GM21737 (cell line): Measurements from ENCODE around the gene KCNE2.

Experiments used
- ATAC-seq: cut with Tn5 transposase; IDR thresholded peaks from one replicate; pipeline ENCODE4 v1.9.1; 2021; ENCODE audit warnings: mild to moderate bottlenecking, moderate library complexity; ENCODE audit not compliant: unreplicated experiment

Gene KCNE2, protein sequence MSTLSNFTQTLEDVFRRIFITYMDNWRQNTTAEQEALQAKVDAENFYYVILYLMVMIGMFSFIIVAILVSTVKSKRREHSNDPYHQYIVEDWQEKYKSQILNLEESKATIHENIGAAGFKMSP

DNA sequence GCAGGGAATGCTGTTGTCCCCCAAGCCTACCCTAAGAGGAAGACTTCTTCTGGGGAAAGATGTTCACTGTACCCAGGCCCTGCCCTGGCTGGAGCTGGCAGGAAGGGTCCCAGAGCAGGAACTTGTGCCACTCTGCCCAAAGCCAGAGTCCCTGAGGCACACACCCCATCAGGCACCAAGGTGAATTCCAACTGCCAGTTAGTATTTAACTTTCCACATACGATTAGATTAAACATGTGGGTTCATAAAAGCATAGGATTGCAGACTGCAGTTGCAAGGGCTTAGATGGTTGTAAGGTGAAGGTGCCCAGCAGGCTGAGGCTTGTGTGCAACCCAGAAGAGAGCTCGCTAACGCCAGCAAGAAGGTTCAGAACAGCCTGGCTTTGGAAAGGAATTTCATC, at the start of gene KCNE2:
Gene KCNE2, plus strand, starts transcription at position 274 of the 400 bp plus-strand sequence. CDS start 6,473 bp downstream, outside the sequence.
- ATAC-seq, result no peak

DNA sequence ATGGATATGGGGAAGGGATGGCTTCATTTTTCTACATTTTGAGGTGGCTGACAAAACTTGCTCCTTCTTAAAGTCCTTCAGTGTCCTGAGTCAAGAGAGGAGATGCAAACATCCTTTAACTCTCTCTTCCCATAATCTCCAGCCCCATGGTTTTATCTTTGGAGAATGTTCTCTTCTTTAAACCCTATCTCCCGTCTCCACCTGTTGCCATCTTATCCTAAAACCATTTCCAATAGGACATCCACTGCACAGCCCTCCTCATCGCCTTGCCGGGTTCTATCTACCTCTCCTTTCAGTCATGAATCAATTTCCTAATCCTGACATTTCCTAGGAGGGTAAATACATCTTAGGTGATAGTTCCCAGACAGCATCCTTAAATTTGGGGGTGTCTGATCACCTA, 44.2 kb upstream of the KCNE2 start:
- ATAC-seq, result no peak

DNA sequence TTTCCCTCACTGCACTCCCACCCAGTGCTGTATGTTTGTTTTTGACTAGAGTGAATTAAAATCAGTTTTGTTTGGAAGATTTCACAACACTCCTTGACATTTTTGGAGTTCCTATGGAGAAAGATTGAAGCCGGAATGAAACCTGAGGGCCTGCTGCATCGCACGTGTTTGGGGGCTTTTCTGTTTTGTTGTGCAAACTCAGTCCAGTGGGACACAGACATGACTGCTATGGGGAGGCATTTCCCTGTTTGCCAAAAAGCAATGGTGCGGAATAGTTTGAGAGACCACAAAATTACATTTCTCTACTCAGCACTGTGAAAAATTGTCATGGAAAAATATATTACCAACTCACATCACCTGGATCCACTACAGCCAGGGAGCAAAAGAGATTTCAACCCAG, 43.8 kb upstream of the KCNE2 start:
- ATAC-seq, result no peak

DNA sequence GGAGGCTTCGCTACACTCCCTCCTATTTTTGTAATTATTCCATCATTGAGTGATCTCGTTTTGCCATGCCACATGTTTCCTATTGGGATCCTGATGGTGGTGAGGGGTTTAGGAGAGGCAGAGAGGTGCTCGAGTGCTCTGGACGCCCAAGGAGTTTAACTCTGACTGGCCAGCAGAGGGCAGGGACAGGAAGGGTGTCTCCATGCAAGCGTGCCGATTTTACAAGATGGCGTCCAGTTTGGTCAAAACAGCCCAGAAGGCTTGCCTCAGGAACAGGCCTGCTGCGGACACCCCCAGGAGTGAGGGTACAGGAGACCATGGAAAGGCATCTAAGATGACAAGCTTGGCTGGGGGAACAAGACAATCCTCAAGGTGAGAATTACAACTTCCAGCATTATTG, 33.8 kb upstream of the KCNE2 start:
- no peak for ATAC-seq

DNA sequence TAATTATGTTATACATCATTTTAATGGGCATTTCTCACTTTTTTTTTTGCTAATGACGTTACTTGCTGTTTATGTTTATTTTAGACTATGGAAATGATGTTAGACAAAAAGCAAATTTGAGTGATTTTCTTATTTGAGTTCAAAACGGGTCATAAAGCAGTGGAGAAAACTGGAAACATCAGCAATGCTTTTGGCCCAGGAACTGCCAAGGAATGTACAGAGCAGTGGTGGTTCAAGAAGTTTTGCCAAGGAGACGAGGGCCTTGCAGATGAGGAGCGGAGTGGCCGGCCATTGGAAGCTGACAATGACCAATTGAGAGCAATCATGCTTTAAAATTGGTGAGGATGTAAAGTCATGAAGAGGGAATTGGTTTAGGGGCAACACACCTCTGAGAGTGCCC, 32.1 kb upstream of the KCNE2 start:
- ATAC-seq, result no peak

DNA sequence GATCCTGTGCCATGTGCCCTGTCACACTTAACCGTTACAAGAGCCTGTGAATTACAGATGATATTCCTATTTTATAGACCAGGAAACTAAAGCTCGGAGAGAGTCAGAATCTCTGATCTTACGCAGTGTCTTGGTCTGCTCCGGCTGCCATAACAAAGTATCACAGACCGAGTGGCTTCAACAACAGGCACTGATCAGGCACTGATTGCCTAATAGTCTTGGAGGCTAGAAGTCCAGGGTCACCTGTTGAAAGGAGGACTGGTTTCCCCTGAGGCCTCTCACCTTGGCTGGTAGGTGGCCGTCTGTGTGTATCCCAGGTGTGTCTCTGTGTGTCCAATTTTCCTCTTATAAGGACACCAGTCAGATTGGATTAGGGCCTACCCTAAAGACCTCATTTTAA, 31.5 kb upstream of the KCNE2 start:
- ATAC-seq, result no peak

DNA sequence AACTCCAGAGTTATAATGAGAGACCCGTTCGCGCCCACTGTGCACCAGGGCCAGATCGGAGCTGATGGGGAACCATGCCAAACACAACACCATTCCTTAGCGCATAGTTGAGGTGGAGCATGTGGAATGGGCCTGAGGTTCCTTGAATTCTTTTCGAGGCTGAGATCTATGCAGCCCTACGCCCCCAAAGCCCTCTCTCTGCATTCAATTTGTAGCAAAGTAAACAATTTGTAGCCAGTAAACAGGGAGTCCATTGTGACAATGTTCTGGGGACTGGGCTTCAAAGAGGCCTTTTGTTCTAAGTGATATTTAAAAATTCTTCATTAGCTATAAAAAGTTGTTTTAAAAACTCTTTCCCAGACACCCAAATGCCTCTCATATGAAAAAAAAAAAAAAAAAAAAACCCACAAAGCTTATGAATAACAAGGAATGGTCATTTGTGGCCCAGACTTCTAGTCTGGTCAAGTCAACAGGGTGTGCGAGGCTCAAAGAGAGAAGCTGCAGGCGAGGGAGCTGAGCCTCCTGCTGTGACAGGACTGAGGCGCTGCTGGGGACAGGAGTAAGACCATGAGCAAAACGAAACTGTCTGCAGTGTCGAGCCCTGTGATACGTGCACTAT, 30.6 kb upstream of the KCNE2 start:
- ATAC-seq, result no peak

DNA sequence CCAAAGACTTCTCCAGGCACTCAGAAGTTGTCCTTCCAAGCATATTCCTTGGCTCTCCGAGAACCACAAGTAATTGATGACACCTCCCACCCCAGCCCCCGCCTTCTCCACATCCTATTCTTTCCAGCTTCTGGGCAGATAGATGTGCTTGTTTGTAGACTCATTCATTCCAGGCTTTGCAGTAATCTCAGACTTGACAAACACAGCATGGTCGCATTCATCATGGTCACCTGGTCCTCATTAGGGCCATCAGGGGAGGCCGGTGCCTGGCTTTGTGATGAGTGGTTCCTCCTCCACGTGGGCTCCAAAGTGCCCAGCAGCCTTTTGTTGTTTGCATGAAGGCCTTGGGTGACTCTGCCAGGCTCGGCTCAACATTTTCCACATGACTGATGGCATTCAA, 28.5 kb upstream of the KCNE2 start:
- no peak for ATAC-seq

DNA sequence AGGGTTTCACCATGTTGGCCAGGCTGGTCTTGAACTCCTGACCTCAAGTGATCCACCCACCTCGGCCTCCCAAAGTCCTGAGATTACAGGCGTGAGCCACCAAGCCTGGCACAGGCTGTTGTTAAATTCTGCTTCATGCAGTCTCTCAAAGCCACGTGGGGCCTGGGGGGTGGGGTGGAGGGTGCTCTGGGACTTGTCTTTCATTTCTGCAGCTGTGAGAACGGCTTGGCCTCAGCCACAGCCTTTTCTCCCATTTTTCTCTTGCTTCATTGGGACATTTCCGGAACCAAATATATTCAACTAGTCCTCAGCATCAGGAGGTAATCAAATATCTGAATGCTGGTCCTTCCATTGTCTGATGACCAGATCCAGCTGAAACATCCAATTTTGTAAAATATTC, 27.6 kb upstream of the KCNE2 start:
- ATAC-seq, result no peak

DNA sequence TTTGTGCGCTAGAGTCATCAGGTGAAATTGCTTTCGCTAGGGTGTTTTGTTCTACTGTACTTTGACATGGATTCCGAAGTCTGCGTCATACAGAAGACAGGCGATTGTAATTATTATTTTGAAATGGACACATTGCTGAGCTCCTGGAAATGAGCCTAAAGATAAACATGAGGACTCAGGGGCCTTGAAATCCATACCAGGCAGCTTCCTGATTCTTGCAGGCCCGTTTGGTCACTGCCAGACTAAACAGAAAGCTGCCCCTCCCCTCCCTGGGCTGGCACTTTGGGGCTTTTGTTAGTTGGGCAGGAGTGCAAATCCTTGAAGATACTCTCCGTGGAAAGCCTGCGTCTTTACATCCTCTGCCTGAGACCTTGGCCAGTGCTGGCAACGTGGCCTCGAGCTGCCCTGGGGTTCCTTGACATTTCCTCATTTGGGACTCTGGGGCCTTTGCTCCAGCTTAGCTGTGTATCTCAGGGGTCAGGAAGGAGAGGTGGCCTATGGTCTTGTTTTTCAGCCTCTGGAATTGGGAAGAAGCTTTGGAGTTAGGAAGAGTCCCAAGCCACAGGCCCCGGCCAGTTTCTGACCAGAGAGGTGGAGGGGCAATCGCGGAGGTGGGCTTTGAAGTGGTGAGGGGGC, 26.9 kb upstream of the KCNE2 start:
- ATAC-seq, result no peak

DNA sequence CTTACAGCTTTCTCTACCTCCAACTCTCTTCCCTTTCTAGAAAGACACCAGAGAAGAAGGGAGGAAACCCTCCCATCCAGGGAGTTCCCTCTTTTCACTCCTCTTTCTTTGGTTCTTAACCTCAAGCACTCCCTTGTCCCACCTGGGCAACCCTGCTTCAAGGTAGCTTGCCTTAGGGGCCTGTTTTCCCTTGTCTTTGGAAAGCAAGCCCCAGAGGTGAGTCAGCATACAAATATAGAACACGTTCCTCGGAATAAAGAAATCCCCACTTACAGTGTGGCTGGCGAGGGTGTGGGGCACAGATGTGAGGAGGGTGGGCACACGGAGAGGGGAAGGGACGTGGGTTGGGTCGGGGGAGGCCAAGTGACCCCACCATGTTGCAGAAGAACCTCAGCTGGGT, 26.1 kb upstream of the KCNE2 start:
- ATAC-seq, result no peak

DNA sequence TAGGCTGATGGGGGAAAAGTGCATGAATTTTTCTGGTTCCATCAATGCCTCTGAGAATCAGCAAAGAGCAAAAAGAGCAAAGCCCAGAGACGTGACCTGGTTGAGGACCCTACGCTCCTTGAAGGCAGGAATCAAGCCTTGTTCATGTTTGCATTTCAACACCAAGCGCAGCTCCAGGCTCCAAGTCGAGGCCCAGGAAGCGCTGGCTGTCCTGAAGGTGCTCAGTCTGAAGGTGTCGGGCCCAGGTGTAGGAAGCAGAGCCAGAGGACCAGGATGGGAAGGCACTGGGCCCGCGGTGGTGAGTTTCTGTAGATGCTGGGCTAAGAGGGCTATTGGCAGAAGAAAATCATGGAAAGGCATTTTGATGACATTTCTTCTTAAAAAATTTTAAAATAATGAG, 25.6 kb upstream of the KCNE2 start:
- ATAC-seq, result no peak

DNA sequence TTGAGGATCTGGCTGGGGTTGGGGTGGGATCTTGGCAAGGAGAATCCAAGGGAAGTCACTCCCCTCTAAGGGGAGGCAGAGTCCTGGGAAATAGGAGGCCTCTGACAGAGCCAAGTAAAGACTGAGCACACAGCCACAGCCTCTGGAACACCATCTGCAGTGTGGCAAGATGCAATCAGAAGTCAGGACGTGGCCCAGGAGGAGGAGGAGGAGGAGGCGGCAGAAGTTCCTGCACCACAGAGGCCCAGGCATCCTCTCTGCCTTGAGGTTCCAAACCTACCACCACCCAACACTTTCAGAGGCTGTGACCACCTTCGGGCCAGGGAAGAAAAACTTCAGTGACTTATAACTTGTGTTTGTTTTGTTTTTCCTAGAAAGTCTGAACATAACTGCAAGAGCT, 23.7 kb upstream of the KCNE2 start:
- ATAC-seq, result no peak

DNA sequence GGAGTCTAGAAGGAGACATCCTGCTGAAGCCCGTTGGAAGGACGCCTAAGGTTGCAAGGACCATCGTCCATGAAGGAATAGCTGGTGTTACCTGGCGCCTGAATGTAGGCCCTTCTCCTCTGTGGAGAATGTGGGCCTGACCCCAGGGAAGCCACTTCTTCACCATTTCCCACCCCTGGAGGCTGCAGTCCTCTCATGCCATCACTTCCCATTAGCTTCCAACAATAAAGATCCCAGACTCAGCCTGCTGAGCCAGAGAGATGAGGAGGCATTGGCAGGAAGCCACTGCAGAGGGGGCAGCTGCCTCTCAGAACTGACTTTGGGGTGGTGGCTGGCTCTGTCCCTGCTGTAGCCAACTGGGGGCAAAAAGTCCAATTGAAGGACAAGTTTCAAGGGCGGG, 21.3 kb upstream of the KCNE2 start:
- ATAC-seq, result no peak

DNA sequence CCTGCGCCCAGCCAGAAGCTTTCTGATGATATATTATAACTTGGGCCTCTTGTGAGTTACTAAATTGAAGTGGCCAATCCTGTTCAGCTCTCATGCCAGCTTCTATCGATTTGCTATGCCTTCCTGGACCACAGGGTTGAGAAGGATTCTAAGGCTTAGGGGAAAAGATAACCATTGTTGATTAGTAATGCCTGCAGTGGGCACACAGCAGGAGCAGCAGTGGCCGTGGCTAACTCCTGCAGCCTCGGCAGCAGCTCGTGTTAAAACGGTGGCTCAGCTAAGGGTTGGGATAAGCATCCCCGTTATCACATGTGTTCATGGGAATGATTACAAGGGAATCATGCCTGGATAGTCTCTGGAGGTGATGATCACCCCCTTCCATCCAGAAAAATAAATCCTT, 20.5 kb upstream of the KCNE2 start:
- ATAC-seq, result no peak

DNA sequence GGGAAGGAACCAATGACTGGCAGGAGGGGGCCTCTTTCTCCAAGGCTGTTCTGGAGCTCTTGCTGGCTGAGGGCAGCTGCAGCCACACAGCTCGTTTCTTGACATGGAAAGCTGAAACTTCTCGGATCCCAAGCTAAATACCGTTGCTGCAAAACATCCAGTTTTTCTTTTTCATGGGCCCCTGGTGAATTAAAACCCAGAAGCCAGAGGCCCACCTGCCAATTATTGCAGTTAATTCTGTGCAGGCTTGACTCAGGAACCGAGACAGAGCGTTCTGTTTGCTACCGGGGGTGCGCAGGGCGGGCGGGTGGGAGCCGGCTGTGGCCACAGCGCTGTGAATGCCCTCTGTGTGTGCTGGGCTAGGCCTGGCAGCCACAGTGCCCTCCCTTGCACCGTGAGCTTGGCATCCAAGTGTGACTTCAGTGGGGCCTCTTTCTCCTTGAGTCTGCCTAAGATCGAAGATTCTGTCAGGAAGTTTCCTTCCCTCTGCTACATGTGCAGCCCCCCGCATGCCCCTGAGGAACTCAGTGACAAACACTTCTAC, 19.9 kb upstream of the KCNE2 start:
- ATAC-seq, result no peak

DNA sequence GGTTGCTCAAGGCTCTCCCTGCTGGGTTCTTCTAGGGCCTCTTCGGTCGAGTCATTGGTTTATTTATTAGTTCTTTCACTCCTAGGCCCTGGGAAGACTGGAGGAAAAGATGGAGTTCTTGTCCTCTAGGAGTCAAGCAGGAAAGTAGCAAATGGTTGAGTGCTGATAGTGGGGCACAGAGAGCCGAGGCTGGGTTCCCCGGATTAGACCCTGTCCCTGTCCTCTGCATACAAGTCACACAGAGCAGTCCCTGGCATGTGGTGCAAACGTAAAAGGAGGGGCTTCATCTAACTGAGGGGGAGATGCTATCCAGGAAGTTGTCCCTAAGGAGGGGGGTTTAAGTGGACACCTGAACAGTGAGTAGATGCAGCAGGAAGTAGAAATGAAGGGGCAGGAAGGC, 19.2 kb upstream of the KCNE2 start:
- ATAC-seq, result no peak

DNA sequence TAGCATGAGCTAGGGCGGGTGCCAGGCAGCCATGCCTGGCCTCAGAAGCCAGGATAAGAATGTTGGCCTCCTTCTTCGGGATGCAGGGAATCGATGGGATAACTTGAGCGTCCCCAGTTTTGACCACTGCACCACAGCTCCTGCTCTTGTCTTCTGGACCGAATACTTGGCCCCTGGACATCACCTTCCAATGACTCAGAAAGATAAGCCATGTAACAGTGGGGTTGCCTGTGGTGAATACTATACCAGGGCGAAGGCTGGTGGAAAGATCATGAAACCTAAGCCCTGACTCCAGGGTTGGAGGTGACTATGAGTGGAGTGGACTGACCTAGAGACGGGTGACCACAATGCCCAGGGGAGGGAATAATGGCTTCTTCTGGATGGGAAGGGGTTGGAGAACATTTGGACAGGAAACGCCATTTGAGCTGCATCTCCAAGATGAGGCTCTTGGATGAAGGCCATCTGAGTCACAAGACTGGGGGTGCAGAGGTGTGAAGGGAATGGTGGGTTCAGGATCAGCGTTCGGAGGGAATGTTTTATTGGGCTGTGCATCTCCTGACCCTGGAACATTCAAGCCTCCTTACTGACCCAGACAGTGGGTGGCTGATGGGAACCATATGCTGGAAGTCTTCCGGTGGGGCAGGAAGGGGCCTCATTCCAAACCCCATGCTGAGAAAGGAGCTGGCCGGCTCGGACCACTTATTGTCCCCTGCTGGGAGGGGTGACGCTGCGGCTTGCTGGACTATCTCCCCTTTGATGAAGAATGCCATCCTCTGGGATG, 18.5 kb upstream of the KCNE2 start:
- no peak for ATAC-seq

DNA sequence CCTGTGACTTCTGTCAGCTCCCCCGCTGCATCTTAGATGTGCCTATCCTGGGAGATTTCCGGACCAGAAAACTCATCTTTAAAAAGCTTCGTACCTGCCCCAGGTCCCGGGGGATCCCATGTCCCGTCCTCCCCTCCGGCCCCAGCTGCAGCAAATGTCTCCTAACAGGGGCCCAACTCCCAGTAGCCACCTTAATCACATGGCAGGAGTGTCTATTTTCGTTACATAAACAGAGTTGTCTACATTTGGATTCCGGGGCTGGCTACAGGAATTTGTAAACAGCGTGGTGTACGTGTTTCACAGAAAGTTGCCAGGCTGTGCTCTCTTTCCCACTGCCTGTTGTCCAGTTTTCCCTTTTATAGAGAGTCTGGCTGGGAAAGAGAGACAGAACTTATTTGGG, 17.9 kb upstream of the KCNE2 start:
- ATAC-seq, result no peak

DNA sequence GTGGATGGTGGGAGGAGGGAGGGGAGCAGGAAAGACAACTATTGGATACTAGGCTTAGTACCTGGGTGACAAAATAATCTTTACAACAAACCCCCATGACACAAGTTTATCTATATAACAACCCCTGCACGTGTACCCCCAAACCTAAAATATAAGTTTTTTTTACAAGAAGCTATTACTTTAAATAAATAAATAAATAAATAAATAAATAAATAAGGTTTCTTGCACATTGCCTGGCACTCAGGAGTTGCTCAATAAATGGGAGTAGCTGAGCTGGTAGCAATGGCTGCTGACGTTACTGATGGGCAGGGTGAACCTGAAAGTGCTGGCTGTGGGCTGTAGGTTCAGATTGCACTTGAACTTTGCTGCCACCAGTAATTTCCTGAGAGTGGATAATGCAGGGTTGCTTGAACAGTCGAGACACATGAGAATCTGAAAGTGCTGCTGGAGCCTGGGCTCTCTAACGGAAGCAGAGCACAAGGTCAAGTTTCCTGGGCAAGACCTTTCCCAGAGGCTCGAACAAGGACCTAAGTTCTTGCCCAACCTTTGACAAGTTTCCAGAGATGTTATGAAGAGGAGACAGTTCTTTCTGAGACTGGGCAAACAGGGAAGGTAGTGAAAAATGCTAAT, 14.8 kb upstream of the KCNE2 start:
- no peak for ATAC-seq

DNA sequence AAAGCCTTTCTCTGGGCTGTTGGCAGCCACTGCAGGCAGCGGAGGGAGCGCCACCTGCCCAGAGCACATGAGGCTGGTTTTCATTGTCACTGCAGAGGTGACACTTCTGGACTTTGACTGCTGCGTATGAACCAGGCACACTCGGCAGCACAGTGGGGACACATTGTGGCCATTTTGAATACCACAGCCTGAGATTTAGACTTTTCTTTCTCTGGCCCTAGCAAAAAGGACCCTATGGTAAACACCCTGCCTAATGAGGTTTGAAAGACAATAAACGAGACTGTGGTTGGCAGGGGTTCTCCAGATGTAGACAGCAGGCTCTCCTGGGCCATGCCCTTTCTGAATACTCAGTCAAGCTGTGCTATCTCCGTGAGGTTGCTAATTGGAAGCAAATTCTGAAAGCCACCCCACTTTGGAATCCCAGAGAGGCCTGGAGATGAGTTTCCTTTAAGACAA, 12.0 kb upstream of the KCNE2 start:
- peak; percentile 65 for ATAC-seq
